ENCODE measurements around the gene TMEM127.

The TMEM127 gene

DNA sequence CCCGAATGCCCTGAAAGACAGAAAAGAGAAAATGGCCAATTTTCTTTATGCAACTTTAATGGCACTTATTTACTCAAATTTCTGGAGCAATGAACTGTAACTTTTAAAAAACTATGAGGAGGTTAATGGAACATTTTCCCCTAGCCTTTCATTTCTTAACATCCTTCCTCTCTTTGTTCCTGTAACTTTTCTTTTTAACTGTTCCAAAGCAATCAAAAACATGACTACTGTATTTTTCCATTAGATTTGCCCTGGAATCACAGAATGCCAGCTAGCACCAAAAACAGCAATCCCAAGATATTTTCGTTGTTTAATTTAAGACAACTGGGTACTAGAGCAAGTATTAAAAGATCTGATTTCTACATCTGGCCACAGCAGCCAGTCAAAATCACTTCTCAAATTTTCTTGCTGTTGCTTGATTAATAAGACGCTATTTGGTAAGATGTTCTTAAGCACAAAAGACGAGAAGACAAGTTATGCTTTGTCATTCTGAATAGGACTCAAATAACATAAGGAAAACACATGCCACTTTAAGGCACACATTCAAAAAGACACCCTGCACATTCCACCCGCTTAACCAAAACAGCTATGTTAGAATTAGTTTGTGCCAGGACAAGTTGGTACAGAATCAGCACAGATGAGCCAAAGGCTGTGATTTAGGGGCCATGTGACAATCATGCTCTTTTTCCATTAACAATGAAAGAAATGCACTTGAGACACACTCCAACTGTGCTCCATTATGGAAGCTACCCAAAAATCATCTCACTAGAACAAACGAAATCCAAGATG is 60.8 kb downstream of the TMEM127 start:
- DNase-seq (ENCODE audit: low spot score): no peak

DNA sequence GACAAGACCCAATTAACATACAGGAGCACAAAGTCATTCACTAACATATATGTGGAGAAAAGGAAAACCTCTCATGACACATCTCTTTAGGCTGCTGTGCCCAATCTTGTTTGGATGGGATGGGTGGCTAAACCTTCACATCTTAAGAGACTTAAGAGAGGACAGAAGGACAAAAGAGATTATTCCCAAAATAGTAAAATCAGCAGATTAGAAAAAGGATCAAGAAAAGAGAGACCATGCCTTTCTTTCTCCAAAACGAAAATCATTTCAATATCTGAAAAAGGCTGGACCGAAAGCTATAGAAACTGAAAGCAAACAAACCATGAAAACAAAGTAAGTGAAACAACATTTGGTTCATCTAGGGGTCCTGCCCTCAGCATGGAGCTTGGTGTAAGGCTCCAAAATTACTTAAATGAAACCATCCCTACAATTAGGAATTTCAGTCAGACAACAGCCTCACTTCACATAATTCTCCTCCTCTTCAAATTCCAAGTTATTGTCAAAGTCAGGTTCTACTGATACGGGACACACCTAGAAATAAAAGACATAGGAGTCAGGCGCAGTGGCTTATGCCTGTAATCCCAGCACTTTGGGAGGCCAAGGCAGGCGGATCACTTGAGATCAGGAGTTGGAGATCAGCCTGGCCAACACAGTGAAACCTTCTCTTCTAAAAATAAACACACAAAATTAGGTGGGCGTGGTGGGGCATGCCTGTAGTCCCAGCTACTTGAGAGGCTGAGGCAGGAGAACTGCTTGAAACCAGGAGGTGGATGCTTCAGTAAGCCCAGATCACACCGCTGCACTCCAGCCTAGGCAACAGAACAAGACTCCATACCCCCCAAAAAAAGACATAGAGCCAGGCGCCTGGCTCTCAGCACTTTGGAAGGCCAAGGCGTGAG is 62.4 kb downstream of the TMEM127 start:
- peak; percentile 24 for DNase-seq (ENCODE audit: low spot score)

DNA sequence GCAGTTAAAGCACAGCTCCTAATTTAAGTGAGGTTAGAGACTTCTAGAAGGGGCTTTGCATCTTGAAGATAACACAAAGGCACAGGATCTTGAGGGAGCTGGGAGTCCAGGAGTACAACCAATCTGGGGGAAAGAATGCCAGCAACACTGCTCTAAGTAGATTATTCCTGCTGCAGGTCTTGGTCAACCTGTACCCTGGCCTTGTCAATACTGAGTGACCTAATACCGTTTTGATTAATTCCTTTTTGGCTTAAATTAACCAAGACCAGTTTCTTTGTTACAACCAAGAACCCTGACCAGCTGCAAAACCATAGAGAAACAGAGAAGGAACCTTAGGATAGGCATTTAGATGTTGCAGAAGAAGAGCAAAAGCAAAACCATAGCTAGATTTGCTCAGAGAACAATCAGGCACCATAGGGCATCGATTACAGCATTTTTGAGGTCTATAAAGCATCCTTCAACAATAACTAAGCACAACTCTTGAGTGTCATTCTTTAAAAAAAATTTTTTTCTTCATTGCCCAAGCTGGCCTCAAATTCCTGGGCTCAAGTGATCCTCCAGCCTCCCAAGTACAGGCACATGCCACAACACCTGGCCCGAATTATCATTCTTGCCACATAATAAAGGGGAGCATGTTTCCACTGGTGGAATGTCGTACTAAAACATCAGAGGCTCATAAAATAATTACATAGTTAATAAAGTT is 63.5 kb downstream of the TMEM127 start:
- DNase-seq (ENCODE audit: low spot score): no peak

DNA sequence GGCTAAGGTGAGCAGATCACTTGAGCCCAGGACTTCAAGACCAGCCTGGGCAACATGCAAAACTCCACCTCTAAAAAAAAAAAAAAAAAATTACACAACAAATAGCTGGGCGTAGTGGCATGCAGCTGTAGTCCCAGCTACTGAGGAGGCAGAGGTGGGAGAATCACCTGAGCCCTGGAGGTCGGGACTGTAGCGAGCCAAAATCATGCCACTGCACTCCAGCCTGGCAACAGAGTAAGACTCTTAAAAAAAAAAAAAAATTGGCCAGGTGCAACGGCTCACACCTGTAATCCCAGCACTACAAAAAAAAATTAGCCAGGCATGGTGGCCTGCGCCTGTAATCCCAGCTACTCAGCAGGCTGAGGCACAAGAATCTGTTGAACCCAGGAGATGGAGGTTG is 64.5 kb downstream of the TMEM127 start:
- DNase-seq (ENCODE audit: low spot score): no peak

DNA sequence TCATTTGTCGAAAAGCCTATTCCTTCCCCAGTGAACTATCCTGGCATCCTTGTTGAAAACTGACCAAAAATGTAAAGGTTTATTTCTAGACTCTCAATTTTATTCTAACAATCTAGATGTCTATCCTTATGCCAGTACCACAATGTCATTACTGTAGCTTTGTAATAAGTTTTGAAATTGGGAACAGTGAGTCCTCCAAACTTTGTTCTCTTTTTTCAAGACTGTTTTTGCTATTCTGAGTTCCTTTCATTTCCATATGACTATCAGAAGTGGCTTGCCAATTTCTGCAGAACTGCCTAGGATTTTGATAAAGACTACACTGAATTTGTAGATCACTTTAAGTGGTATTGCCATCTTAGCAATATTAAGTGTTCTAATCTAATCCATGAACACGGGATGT is 66.9 kb downstream of the TMEM127 start:
- no peak for DNase-seq (ENCODE audit: low spot score)

Measured in CD4-positive, alpha-beta T cell treated with Interleukin-2 at 100 ng/mL for 4 hours (primary cell).